Measurements from ENCODE around the gene TRIM59. TPM values are rescaled to one million over a fixed set of nuclear protein-coding genes. Genes with fewer than 3 reads are reported as not detected.

Gene TRIM59
- total and polyA plus RNA-seq, 2 of the 4 experiments (the other 2 are of a cell fraction): 8.0 to 65.4 TPM

DNA sequence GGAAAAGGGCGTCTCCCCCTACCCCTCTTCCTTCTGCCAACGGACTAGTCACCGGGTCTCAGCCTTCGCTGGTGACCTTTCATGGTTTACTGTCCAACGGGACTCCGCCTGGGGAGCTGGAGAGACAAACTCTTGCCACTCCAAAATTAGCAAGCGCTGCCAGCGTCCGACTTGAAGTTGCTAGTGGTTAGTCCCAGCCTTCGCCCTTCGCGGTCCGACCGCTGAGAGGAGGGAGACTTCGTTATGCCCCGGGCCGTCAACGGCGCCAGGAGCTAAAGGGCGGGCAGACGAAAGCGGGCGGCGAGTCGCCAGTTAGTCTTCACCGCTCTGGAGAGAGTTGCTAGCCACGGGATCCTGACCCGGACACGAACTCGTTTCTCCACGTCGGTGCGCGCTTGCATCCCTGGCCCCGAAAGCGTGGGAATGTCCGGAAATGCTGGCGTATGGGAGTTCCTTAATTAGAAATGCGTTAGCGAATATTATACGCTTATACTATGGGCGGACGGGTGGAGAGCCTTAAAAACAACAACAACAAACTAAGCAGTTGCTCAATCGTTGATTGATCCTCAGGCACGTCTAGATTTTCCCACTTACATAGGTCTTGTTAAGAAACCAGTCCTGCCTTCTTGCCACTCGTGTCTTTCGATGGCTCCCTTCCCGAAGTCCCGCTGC, 49.4 kb downstream of the TRIM59 start:
- H3K79me1 ChIP-seq (ENCODE audit: low read depth in 1 of 2, low read length in 2 of 2): peaks cover 0 to 18% of the 10 kb centered on the region in 2 experiments; a peak in 2 of 4 replicates
- peak overlapping the region; percentile 88 for H3K27ac ChIP-seq (ENCODE audit: insufficient read depth, low read length)
- intact Hi-C loops (cut with micrococcal nuclease): loop anchor here (1.0 to 5.0 kb wide), 2 partner anchors 8 to 363 kb away; no protein-coding TSS in a partner anchor
- no peak overlapping the region; the same call in 1 of the 2 replicates for H2BK20ac ChIP-seq (ENCODE audit: low read depth, low read length)
- no TSS peak for BruUV-seq (replicated peaks)
- ATAC-seq (ENCODE audit: low read depth) (peak; percentile 4; the same call in 1 of the 2 replicates), DNase-seq (peak; percentile 49)
- dilution Hi-C loops (cut with HindIII; ENCODE audit: low sequenced_read_pairs, unreplicated experiment): no loop called here
- 0 out of 3 replicates have a peak overlapping the region, but pooled peaks have one; percentile 15 for H2BK15ac ChIP-seq (ENCODE audit: low read depth, low read length)
- TF ChIP-seq RFX5 (IDR thresholded peaks at IDR 0.05; ENCODE audit: low read depth, low read length) (no peak), SMC3 (IDR thresholded peaks at IDR 0.05; ENCODE audit: low read depth, low read length) (no peak), CEBPB (IDR thresholded peaks at IDR 0.05; ENCODE audit: low read depth, low read length) (peak; percentile 37; the same call in 1 of the 2 replicates), POLR2A (IDR thresholded peaks at IDR 0.05; ENCODE audit: low read depth, low read length) (no peak)
- peak overlapping the region; percentile 66 for H3K9ac ChIP-seq (ENCODE audit: low read depth, low read length)
- H2BK5ac ChIP-seq (ENCODE audit: low read depth, low read length, poor library complexity, severe bottlenecking): peak overlapping the region; percentile 90
- H3K36me3 ChIP-seq (ENCODE audit: control insufficient read depth, insufficient read depth, low read length): no peaks in the 10 kb centered on the region; the same call in 1 of the 2 replicates
- peak overlapping the region; percentile 90 for H2AFZ ChIP-seq (replicated peaks; ENCODE audit: low read length, poor library complexity)
- H4K5ac ChIP-seq (ENCODE audit: low read depth, low read length): peak overlapping the region; percentile 1
- H3K14ac ChIP-seq (replicated peaks; ENCODE audit: low read depth, low read length): peak overlapping the region; percentile 41
- H3K4me3 ChIP-seq (ENCODE audit: insufficient read depth, low read depth, low read length): peak overlapping the region; percentile 60
- H3K18ac ChIP-seq (ENCODE audit: low read depth, low read length): peak overlapping the region; percentile 49; the same call in 1 of the 2 replicates
- CTCF ChIA-PET: no interaction called here
- H2BK120ac ChIP-seq (ENCODE audit: low read depth, low read length): peak overlapping the region; percentile 22
- peak overlapping the region; percentile 94 for H3K23ac ChIP-seq (ENCODE audit: low read depth, low read length)
- H2AK5ac ChIP-seq (ENCODE audit: low read depth, low read length): peak overlapping the region; percentile 44
- H3K56ac ChIP-seq (ENCODE audit: extremely low read depth, insufficient read depth, low read length): peak overlapping the region; percentile 84
- H4K8ac ChIP-seq (ENCODE audit: low read depth in 2 of 2, low read length in 2 of 2): peak overlapping the region; percentile 21 to 67; a peak in 3 of 4 replicates
- peak overlapping the region; percentile 68 for H3K4ac ChIP-seq (ENCODE audit: low read depth, low read length)
- no peaks in the 10 kb centered on the region for H3K9me3 ChIP-seq (ENCODE audit: control insufficient read depth, insufficient read depth, low read length)
- POLR2A ChIA-PET (ENCODE audit: unreplicated experiment): no interaction called here
- H2AK9ac ChIP-seq (replicated peaks; ENCODE audit: low read depth, low read length, poor library complexity): peak overlapping the region; percentile 87
- 0% methylated on average over 12 of the region's 49 CpGs; no CpG with 5 or more reads in 1 of the 2 experiments for whole genome bisulfite sequencing, 2 experiments (ENCODE audit: extremely low coverage in 2 of 2, insufficient read length in 1 of 2)
- H3K4me2 ChIP-seq (ENCODE audit: low read depth, low read length): peak overlapping the region; percentile 99
- in situ Hi-C loops (cut with MboI; ENCODE audit: low sequenced_read_pairs): loop anchor here (25.0 kb wide), 1 partner anchor 513 kb away; no protein-coding TSS in a partner anchor
- peaks cover 3% of the 10 kb centered on the region for H4K20me1 ChIP-seq (ENCODE audit: insufficient read depth, low read length)
- no peaks in the 10 kb centered on the region for H3K9me1 ChIP-seq (ENCODE audit: insufficient read depth, low read length)
- no peaks in the 10 kb centered on the region for H3K27me3 ChIP-seq (ENCODE audit: control insufficient read depth, insufficient read depth, low read length)
- H3K4me1 ChIP-seq (ENCODE audit: control insufficient read depth, insufficient read depth, low read length): peaks cover 3% of the 10 kb centered on the region; the same call in 1 of the 2 replicates
- peak overlapping the region; percentile 67 for H4K91ac ChIP-seq (ENCODE audit: insufficient read depth, low read depth, low read length)
